ENCODE data around the gene ZSCAN5A. TPM values are rescaled to one million over a fixed set of nuclear protein-coding genes. Genes with fewer than 3 reads are reported as not detected.
A peak's percentile ranks its signal among the peaks of the same experiment; 100 is the strongest.

Gene ZSCAN5A
- total and polyA plus RNA-seq, 9 of the 15 experiments (the other 6 are each of a cell fraction or from before 2014, with no cell fraction given): 5.8 to 15.3 (median 11.8) TPM

DNA sequence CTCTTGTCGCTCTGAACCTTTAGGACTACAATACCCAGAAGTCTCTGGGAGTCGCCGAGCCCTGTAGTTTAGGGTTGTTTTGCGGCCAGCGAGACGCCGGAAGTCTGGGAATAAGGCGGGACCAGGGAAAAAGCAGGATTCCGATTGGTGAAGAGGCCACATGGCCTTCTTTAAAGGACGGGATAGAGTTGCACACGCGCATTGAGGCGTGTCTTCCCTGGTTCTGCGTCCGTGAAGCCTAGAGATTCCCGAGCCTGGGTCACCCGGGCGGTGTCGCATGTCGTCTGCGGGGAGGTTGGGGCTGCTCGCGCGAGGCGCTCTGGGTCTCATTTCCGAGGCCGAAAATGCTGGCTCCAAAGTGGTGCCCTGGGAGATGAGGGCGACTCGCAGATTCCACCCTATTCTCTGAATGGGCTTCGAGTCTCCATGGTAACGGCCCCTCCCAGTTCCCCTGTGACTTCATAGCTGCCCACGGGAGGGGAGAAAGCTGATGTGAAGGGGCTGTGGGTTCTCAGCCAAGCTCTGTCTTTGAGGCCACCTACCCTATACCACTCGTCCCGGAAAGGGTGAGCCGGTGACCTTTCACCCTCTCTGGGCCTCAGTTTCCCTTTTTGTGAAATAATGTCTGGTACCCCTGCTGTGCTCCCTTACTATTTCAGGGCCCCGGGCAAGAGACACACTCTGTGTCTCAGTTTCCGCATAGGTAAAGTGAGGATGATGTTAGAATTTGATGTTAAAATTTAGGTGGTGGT is 614 bp upstream of the ZSCAN5A start (continued):
- TF ChIP-seq FOXP4 (CRISPR knock-in tag; IDR thresholded peaks at IDR 0.05; ENCODE audit: borderline replicate concordance) (no peak), ZEB2 (IDR thresholded peaks at IDR 0.05) (no peak), MBD2 (IDR thresholded peaks at IDR 0.05; ENCODE audit: borderline replicate concordance, low read depth) (no peak), GTF2E2 (tag; IDR thresholded peaks at IDR 0.05) (no peak), ASH1L (IDR thresholded peaks at IDR 0.05; ENCODE audit: borderline replicate concordance, low read depth, partially characterized antibody) (no peak), ZNF592 (IDR thresholded peaks at IDR 0.05) (0 out of 2 replicates have a peak, but pooled peaks have one; percentile 5), U2AF1 (optimal IDR thresholded peaks at IDR 0.05; ENCODE audit: low read depth, low read length) (no peak), MAFG (tag; conservative IDR thresholded peaks at IDR 0.05) (no peak), JUND (IDR thresholded peaks at IDR 0.05; ENCODE audit: borderline replicate concordance, low read depth, low read length) (no peak), JUND (tag; IDR thresholded peaks at IDR 0.05; ENCODE audit: borderline replicate concordance, low read depth, low read length) (no peak), NR1H2 (CRISPR knock-in tag; IDR thresholded peaks at IDR 0.05) (no peak), EGR1 (conservative IDR thresholded peaks at IDR 0.05) (no peak), GABPB2 (CRISPR knock-in tag; conservative IDR thresholded peaks at IDR 0.05) (no peak), HMGN3 (IDR thresholded peaks at IDR 0.05; ENCODE audit: borderline replicate concordance, extremely low read depth, insufficient read length, low read depth, low read length) (no peak), SMARCE1 (IDR thresholded peaks at IDR 0.05) (no peak), TCF15 (CRISPR knock-in tag; IDR thresholded peaks at IDR 0.05) (no peak), FIP1L1 (IDR thresholded peaks at IDR 0.05; ENCODE audit: low read depth, low read length, poor library complexity, severe bottlenecking) (no peak)
- TF ChIP-seq, protein P1, sequence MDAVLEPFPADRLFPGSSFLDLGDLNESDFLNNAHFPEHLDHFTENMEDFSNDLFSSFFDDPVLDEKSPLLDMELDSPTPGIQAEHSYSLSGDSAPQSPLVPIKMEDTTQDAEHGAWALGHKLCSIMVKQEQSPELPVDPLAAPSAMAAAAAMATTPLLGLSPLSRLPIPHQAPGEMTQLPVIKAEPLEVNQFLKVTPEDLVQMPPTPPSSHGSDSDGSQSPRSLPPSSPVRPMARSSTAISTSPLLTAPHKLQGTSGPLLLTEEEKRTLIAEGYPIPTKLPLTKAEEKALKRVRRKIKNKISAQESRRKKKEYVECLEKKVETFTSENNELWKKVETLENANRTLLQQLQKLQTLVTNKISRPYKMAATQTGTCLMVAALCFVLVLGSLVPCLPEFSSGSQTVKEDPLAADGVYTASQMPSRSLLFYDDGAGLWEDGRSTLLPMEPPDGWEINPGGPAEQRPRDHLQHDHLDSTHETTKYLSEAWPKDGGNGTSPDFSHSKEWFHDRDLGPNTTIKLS (IDR thresholded peaks at IDR 0.05; ENCODE audit: borderline replicate concordance, low read depth): 0 out of 2 replicates have a peak, but pooled peaks have one; percentile 73

Data from K562 (cell line).